OCI-LY7 (cell line): ENCODE data around the gene ALDH7A1. TPM values are rescaled to one million over a fixed set of nuclear protein-coding genes. Genes with fewer than 3 reads are reported as not detected.

ENCODE experiments used
- BruUV-seq: library from RNA; stranded (reverse); fragments of 400-500 nt; replicated peaks from 2 replicates; lab custom pipeline; 2021; lab: Mats Ljungman, UMichigan
- CTCF ChIA-PET: fragments of 300-600 bp; sonication (Branson Sonifier 250); formaldehyde crosslinking; loops from one replicate; lab custom pipeline; 2022; ENCODE audit warnings: antibody characterized with exemption; ENCODE audit not compliant: unreplicated experiment; lab: Charles Lee
- POLR2A ChIA-PET: fragments of 300-600 bp; sonication (Branson Sonifier 250); formaldehyde crosslinking; loops from one replicate; lab custom pipeline; 2022; ENCODE audit warnings: antibody characterized with exemption; lab: Charles Lee
- DNase-seq: peaks from one replicate; pipeline ENCODE4 v3.0.0-alpha.2; 2015; ENCODE audit warnings: low spot score
- H2AFZ ChIP-seq: fragments of 200-600 bp; sonication (generic), shearing (Covaris generic); 2 replicates; pipeline ENCODE4 v1.6.1; 2014; ENCODE audit warnings: mild to moderate bottlenecking, antibody characterized with exemption, low read length, moderate library complexity
- H3K27ac ChIP-seq: fragments of 200-600 bp; sonication (generic); 2 replicates; pipeline ENCODE4 v1.5.1; 2014; ENCODE audit warnings: mixed run types, low read depth, mild to moderate bottlenecking, moderate library complexity, low read length, inconsistent platforms; ENCODE audit not compliant: poor library complexity, severe bottlenecking
- H3K36me3 ChIP-seq: fragments of 200-600 bp; sonication (generic); 2 replicates; pipeline ENCODE4 v1.6.1; 2014; ENCODE audit warnings: mild to moderate bottlenecking, antibody characterized with exemption, low read length, moderate library complexity, mixed read lengths; ENCODE audit not compliant: insufficient read depth
- H3K4me1 ChIP-seq: fragments of 200-600 bp; sonication (generic); 2 replicates; pipeline ENCODE4 v1.5.1; 2014; ENCODE audit warnings: mild to moderate bottlenecking, low read length; ENCODE audit not compliant: insufficient read depth, poor library complexity, severe bottlenecking
- H3K4me2 ChIP-seq: fragments of 200-600 bp; sonication (generic); 2 replicates; pipeline ENCODE4 v1.6.1; 2014; ENCODE audit warnings: mild to moderate bottlenecking, low read length
- H3K4me3 ChIP-seq: fragments of 200-600 bp; sonication (generic); 2 replicates; pipeline ENCODE4 v1.5.1; 2014; ENCODE audit warnings: mild to moderate bottlenecking, low read depth, low read length; ENCODE audit not compliant: poor library complexity, severe bottlenecking
- H3K79me2 ChIP-seq: fragments of 200-600 bp; sonication (generic); 2 replicates; pipeline ENCODE4 v1.6.1; 2016; ENCODE audit warnings: low read depth, mild to moderate bottlenecking, low read length, moderate library complexity, mixed read lengths; ENCODE audit not compliant: insufficient read depth
- H3K9me2 ChIP-seq: fragments of 200-600 bp; sonication (generic); 2 replicates; pipeline ENCODE4 v1.6.1; 2016; ENCODE audit warnings: mild to moderate bottlenecking, low read length, mixed read lengths; ENCODE audit not compliant: insufficient read depth
- H3K9me3 ChIP-seq: fragments of 200-600 bp; sonication (generic); 2 replicates; pipeline ENCODE4 v1.6.1; 2014; ENCODE audit warnings: mild to moderate bottlenecking, mixed run types, low read length, mixed read lengths
- H4K20me1 ChIP-seq: fragments of 200-600 bp; sonication (generic); 2 replicates; pipeline ENCODE4 v1.6.1; 2014; ENCODE audit warnings: mild to moderate bottlenecking, antibody characterized with exemption, low read length, moderate library complexity, mixed read lengths; ENCODE audit not compliant: insufficient read depth
- EZH2phosphoT487 ChIP-seq: fragments of 200-600 bp; sonication (generic); IDR thresholded peaks from 2 replicates; pipeline ENCODE4 v1.6.1; 2018; ENCODE audit warnings: low read depth, borderline replicate concordance, mild to moderate bottlenecking, mixed run types, antibody characterized with exemption, low read length, moderate library complexity, mixed read lengths
- intact Hi-C: fragments of 100-400 bp; cut with micrococcal nuclease; formaldehyde crosslinking; loops from one replicate; pipeline ENCODE4 v1.10.0; 2022; ENCODE audit not compliant: unreplicated experiment
- total RNA-seq, 2 experiments: library from RNA; depleted of rRNA in 1 of 2; stranded (reverse); fragments of >200 nt in 1 of 2; shearing (Covaris generic) in 1 of 2; gene quantifications; 2 replicates each; pipeline ENCODE4 v1.2.3, GENCODE V29; 2014 to 2022
- TF ChIP-seq, protein P1 (sequence below): fragments of 200-600 bp; sonication (generic); conservative IDR thresholded peaks from 2 replicates; pipeline ENCODE4 v1.5.1; 2014; ENCODE audit warnings: mild to moderate bottlenecking, antibody characterized with exemption, low read length, moderate library complexity, mixed read lengths

Gene ALDH7A1
- total RNA-seq, 2 experiments from 2014 or later: not detected

DNA sequence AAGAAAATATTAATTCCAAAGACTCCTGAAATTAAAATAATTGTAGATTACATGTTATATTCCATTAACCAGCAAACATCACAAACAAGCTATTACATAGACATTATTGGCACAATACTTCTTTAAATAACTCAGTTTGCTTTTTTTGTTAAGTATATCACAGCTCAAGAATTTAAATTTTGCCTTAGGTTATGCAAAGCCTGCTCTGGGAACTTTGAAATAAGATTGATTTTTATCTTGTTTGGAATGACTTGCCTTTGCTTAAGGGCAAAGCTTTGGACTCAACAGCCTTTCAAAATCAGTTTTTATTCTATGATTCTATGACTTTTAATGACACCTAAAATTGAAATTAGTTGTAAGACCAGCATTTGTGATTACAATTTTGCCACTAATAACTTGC lies 78.2 kb downstream of the ALDH7A1 start:
- intact Hi-C loops: no loop called here
- TF ChIP-seq, protein P1, sequence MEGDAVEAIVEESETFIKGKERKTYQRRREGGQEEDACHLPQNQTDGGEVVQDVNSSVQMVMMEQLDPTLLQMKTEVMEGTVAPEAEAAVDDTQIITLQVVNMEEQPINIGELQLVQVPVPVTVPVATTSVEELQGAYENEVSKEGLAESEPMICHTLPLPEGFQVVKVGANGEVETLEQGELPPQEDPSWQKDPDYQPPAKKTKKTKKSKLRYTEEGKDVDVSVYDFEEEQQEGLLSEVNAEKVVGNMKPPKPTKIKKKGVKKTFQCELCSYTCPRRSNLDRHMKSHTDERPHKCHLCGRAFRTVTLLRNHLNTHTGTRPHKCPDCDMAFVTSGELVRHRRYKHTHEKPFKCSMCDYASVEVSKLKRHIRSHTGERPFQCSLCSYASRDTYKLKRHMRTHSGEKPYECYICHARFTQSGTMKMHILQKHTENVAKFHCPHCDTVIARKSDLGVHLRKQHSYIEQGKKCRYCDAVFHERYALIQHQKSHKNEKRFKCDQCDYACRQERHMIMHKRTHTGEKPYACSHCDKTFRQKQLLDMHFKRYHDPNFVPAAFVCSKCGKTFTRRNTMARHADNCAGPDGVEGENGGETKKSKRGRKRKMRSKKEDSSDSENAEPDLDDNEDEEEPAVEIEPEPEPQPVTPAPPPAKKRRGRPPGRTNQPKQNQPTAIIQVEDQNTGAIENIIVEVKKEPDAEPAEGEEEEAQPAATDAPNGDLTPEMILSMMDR: no peak
- no peak for TF ChIP-seq EZH2phosphoT487
- POLR2A ChIA-PET: interaction anchor here (0.7 kb wide), 1 partner anchor 383 kb away, joined by 3 read pairs; no protein-coding TSS in a partner anchor
- no peaks in the 10 kb centered on the region for H3K4me1 ChIP-seq
- no TSS peak for BruUV-seq
- CTCF ChIA-PET: no interaction called here
- H3K4me2 ChIP-seq: no peak overlapping the region
- DNase-seq: no peak
- H3K4me3 ChIP-seq: no peak overlapping the region
- no peaks in the 10 kb centered on the region for H3K9me3 ChIP-seq
- no peaks in the 10 kb centered on the region for H3K79me2 ChIP-seq
- no peaks in the 10 kb centered on the region for H4K20me1 ChIP-seq
- H3K36me3 ChIP-seq: no peaks in the 10 kb centered on the region
- H2AFZ ChIP-seq: no peak overlapping the region
- H3K27ac ChIP-seq: no peak overlapping the region
- no peaks in the 10 kb centered on the region; the same call in 1 of the 2 replicates for H3K9me2 ChIP-seq

GRCh38 chr5:126516133-126516532 lies 78.9 kb downstream of the ALDH7A1 start:
- H3K36me3 ChIP-seq: no peaks in the 10 kb centered on the region
- H3K4me1 ChIP-seq: no peaks in the 10 kb centered on the region
- H3K9me2 ChIP-seq: no peaks in the 10 kb centered on the region; the same call in 1 of the 2 replicates
- intact Hi-C loops: no loop called here
- POLR2A ChIA-PET: no interaction called here
- no peak overlapping the region for H3K4me3 ChIP-seq
- no peaks in the 10 kb centered on the region for H3K79me2 ChIP-seq
- no peak overlapping the region for H3K27ac ChIP-seq
- TF ChIP-seq EZH2phosphoT487: no peak
- TF ChIP-seq, protein P1: no peak
- CTCF ChIA-PET: no interaction called here
- BruUV-seq: no TSS peak
- no peaks in the 10 kb centered on the region for H3K9me3 ChIP-seq
- H3K4me2 ChIP-seq: no peak overlapping the region
- no peak for DNase-seq
- H2AFZ ChIP-seq: no peak overlapping the region
- no peaks in the 10 kb centered on the region for H4K20me1 ChIP-seq

DNA sequence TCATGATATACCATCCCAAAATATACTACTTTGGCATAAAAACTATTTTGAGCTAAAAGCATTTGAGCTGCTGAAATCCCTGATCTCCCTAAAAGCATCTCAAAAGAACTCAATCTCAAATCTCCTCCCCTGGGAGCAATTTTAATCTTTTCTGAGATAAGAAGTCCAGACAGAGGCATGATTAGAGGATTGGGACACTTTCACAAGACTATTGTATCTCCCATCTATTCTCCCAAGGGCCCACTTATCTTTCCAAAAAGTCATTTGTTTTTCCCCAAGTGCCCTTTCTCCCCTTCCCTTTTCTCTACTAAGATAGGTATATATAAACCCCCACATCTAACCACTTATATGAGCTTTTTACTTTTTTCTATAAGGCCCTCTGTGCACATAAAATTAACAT lies 79.7 kb downstream of the ALDH7A1 start:
- no peak overlapping the region for H2AFZ ChIP-seq
- DNase-seq: no peak
- no peak overlapping the region for H3K27ac ChIP-seq
- no peaks in the 10 kb centered on the region; the same call in 1 of the 2 replicates for H3K9me2 ChIP-seq
- BruUV-seq: no TSS peak
- H3K4me2 ChIP-seq: no peak overlapping the region
- H3K36me3 ChIP-seq: no peaks in the 10 kb centered on the region
- H3K4me1 ChIP-seq: no peaks in the 10 kb centered on the region
- intact Hi-C loops: no loop called here
- TF ChIP-seq, protein P1: no peak
- no peak for TF ChIP-seq EZH2phosphoT487
- H3K79me2 ChIP-seq: no peaks in the 10 kb centered on the region
- ChIA-PET CTCF (no interaction called here), POLR2A (no interaction called here)
- no peak overlapping the region for H3K4me3 ChIP-seq
- no peaks in the 10 kb centered on the region for H3K9me3 ChIP-seq
- H4K20me1 ChIP-seq: no peaks in the 10 kb centered on the region
